ENCODE measurements around the gene AGPAT4. TPM values are rescaled to one million over a fixed set of nuclear protein-coding genes. Genes with fewer than 3 reads are reported as not detected.

The AGPAT4 gene
- total and polyA plus RNA-seq, 2 of the 13 experiments (the other 11 are each of a cell fraction or from before 2014, with no cell fraction given) = 0.07 to 0.13 TPM

GRCh38 chr6:161161889-161162624 lies 111.8 kb downstream of the AGPAT4 start (continued):
- TF ChIP-seq ZFX (CRISPR knock-in tag; IDR thresholded peaks at IDR 0.05; ENCODE audit: low read depth) = no peak
- TF ChIP-seq MED13 (CRISPR knock-in tag; IDR thresholded peaks at IDR 0.05) = no peak
- TF ChIP-seq, protein P1, sequence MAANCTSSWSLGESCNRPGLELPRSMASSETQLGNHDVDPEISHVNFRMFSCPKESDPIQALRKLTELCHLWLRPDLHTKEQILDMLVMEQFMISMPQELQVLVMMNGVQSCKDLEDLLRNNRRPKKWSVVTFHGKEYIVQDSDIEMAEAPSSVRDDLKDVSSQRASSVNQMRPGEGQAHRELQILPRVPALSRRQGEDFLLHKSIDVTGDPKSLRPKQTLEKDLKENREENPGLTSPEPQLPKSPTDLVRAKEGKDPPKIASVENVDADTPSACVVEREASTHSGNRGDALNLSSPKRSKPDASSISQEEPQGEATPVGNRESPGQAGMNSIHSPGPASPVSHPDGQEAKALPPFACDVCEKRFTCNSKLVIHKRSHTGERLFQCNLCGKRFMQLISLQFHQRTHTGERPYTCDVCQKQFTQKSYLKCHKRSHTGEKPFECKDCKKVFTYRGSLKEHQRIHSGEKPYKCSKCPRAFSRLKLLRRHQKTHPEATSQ (CRISPR knock-in tag; IDR thresholded peaks at IDR 0.05; ENCODE audit: borderline replicate concordance) = no peak
- TF ChIP-seq, protein P2, sequence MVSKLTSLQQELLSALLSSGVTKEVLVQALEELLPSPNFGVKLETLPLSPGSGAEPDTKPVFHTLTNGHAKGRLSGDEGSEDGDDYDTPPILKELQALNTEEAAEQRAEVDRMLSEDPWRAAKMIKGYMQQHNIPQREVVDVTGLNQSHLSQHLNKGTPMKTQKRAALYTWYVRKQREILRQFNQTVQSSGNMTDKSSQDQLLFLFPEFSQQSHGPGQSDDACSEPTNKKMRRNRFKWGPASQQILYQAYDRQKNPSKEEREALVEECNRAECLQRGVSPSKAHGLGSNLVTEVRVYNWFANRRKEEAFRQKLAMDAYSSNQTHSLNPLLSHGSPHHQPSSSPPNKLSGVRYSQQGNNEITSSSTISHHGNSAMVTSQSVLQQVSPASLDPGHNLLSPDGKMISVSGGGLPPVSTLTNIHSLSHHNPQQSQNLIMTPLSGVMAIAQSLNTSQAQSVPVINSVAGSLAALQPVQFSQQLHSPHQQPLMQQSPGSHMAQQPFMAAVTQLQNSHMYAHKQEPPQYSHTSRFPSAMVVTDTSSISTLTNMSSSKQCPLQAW (CRISPR knock-in tag; IDR thresholded peaks at IDR 0.05) = no peak
- no peak for TF ChIP-seq RARG (CRISPR knock-in tag; IDR thresholded peaks at IDR 0.05; ENCODE audit: low read depth)
- no peak for TF ChIP-seq ZNF83 (CRISPR knock-in tag; IDR thresholded peaks at IDR 0.05; ENCODE audit: borderline replicate concordance)
- TF ChIP-seq SRSF4 (IDR thresholded peaks at IDR 0.05; ENCODE audit: low read depth, low read length, poor library complexity, severe bottlenecking) = no peak
- no peak for TF ChIP-seq SRSF9 (IDR thresholded peaks at IDR 0.05; ENCODE audit: borderline replicate concordance, insufficient read depth, low read depth, low read length, poor library complexity, severe bottlenecking)

DNA sequence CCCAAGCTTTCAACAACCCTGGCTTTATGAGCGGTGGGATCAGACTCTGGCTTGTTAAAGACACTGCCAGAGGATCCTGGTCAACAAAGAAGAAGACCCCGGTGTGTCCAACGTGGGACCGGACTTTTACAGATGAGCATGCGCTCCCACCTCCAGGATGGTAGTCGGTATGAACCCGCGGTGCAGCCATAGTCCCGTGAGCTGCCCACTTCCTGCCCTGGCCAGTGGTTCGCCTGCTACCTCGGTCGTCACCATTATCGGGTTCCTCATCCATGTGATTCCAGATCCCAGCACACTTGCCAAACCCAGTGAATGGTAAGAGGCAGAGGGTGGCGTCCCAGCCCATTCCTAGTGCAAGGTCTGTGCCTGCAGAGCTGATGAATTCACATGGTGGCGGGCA lies 112.7 kb downstream of the AGPAT4 start:
- intact Hi-C loops (cut with micrococcal nuclease; ENCODE audit: unreplicated experiment) = no loop called here
- Histone ChIP-seq H4K20me1 (ENCODE audit: insufficient read depth, low read length) (no peaks in the 10 kb centered on the region), H3K4me2 (ENCODE audit: low read depth, low read length) (no peak overlapping the region), H3K9me3 (ENCODE audit: low read length) (no peaks in the 10 kb centered on the region), H3K9ac (ENCODE audit: insufficient read depth, low read depth, low read length) (no peak overlapping the region), H2AFZ (ENCODE audit: low read length) (no peak overlapping the region), H3K36me3 (replicated peaks in 1 of 2; ENCODE audit: control insufficient read depth in 1 of 2, insufficient read depth in 2 of 2, low read length in 2 of 2) (no peaks in the 10 kb centered on the region), H3K27me3 (ENCODE audit: control insufficient read depth in 1 of 2, insufficient read depth in 2 of 2, low read length in 2 of 2) (peaks cover 0 to 18% of the 10 kb centered on the region in 2 experiments; a peak in 3 of 5 replicates), H3K79me2 (ENCODE audit: insufficient read depth, low read length) (no peaks in the 10 kb centered on the region), H3K27ac (ENCODE audit: extremely low read length, insufficient read depth, low read length) (no peak overlapping the region), H3K4me1 (ENCODE audit: insufficient read depth, low read length) (no peaks in the 10 kb centered on the region), H3K4me3 (replicated peaks in 1 of 3; ENCODE audit: insufficient read depth in 1 of 3, low read depth in 2 of 3, low read length in 3 of 3) (no peak overlapping the region)
- DNase-seq (ENCODE audit: low spot score) = no peak
- 68% methylated on average over 15 of the region's 15 CpGs for WGBS (ENCODE audit: low lambda C conversion rate)
- CTCF ChIA-PET (ENCODE audit: low intra/inter-chr PET ratio, low total read pairs) = no interaction called here
- POLR2A ChIA-PET = no interaction called here
- ATAC-seq = no peak
- in situ Hi-C loops (cut with HindIII; ENCODE audit: extremely low pct_ligation_motif_present, low pct_unique_long_range_greater_than_20kb) = no loop called here
- TF ChIP-seq ZNF101 (CRISPR knock-in tag; IDR thresholded peaks at IDR 0.05; ENCODE audit: borderline replicate concordance, low read depth) (no peak), FIP1L1 (IDR thresholded peaks at IDR 0.05; ENCODE audit: borderline replicate concordance, insufficient read depth, low read depth, low read length) (no peak), ZNF383 (CRISPR knock-in tag; IDR thresholded peaks at IDR 0.05; ENCODE audit: borderline replicate concordance) (no peak), PAXIP1 (CRISPR knock-in tag; conservative IDR thresholded peaks at IDR 0.05) (no peak), FOXC1 (CRISPR knock-in tag; IDR thresholded peaks at IDR 0.05; ENCODE audit: borderline replicate concordance) (no peak), PHF21A (CRISPR knock-in tag; IDR thresholded peaks at IDR 0.05) (no peak)
- BruUV-seq (replicated peaks) = no TSS peak
- FAIRE-seq = no peak

Measured in HepG2 (cell line).